ENCODE data around the gene NOXA1. TPM values are rescaled to one million over a fixed set of nuclear protein-coding genes. Genes with fewer than 3 reads are reported as not detected.
"Not testable (repeated sequence)": the region's sequence is repeated elsewhere in the genome, so short reads cannot be mapped to it uniquely, and the experiment has no call there.

The NOXA1 gene
- total RNA-seq, 2 donors from 2014 or later = 3.5 to 9.6 TPM

DNA sequence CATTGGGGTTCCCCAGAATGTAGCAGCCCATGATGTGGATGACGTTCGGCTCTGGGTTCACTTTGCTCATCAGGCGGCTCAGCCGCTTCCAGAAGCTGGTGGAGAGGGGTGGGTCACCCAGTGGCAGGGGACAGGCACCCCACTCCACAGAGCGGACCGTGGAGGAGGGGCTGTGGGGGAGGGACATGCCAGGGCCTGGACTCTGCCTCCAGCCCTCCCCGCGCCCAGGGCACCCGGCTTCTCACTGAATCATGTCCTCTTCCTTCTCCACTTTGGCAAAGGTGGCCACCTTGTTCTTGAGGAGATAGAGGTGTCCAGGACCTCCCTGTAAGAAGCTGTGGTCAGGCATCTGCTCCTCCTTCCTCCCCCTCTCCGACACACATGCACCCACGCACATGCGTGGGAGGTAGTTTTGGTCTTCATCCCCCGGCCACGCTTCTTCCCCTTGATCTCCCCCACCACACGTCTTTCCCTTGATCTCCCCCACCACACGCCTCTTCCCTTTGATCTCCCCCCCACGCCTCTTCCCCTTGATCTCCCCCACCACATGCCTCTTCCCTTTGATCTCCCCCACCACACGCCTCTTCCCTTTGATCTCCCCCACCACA lies 26.8 kb downstream of the NOXA1 start:
- ATAC-seq (ENCODE audit: insufficient number of reproducible peaks, low FRiP score, low read depth) (no peak), DNase-seq (ENCODE audit: low spot score) (no peak)
- Histone ChIP-seq H3K4me1 (ENCODE audit: control insufficient read depth in 1 of 2, low read depth in 2 of 2) (peaks cover 8 to 22% of the 10 kb centered on the region in 2 donors), H3K9me3 (no peaks in the 10 kb centered on the region), H3K27ac (no peak overlapping the region), H3K27me3 (replicated peaks; ENCODE audit: insufficient read depth) (no peaks in the 10 kb centered on the region), H3K4me3 (no peak overlapping the region), H3K36me3 (peaks cover 19% of the 10 kb centered on the region)
- TF ChIP-seq, protein P1, sequence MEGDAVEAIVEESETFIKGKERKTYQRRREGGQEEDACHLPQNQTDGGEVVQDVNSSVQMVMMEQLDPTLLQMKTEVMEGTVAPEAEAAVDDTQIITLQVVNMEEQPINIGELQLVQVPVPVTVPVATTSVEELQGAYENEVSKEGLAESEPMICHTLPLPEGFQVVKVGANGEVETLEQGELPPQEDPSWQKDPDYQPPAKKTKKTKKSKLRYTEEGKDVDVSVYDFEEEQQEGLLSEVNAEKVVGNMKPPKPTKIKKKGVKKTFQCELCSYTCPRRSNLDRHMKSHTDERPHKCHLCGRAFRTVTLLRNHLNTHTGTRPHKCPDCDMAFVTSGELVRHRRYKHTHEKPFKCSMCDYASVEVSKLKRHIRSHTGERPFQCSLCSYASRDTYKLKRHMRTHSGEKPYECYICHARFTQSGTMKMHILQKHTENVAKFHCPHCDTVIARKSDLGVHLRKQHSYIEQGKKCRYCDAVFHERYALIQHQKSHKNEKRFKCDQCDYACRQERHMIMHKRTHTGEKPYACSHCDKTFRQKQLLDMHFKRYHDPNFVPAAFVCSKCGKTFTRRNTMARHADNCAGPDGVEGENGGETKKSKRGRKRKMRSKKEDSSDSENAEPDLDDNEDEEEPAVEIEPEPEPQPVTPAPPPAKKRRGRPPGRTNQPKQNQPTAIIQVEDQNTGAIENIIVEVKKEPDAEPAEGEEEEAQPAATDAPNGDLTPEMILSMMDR (IDR thresholded peaks at IDR 0.05) = no peak

DNA sequence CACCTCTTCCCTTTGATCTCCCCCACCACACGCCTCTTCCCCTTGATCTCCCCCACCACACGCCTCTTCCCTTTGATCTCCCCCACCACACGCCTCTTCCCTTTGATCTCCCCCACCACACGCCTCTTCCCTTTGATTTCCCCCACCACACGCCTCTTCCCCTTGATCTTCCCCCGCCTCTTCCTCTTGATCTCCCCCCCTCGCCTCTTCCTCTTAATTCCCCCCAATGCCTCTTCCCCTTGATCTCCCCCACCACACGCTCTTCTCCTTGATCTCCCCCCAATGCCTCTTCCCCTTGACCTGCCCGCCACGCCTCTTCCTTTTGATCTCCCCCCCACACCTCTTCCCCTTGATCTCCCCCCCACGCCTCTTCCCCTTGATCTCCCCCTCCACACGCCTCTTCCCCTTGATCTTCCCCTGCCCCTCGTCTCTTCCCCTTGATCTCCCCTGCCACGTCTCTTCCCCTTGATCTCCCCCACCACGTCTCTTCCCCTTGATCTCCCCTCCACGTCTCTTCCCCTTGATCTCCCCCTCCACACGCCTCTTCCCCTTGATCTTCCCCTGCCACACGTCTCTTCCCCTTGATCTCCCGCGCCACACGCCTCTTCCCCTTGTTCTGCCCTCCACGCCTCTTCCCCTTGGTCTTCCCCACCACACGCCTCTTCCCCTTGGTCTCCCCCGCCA lies 27.5 kb downstream of the NOXA1 start:
- DNase-seq (ENCODE audit: low spot score); H3K9me3 ChIP-seq; H3K4me3 ChIP-seq; ATAC-seq (ENCODE audit: insufficient number of reproducible peaks, low FRiP score, low read depth); H3K27me3 ChIP-seq (replicated peaks; ENCODE audit: insufficient read depth); H3K27ac ChIP-seq: not testable (repeated sequence)
- H3K4me1 ChIP-seq (ENCODE audit: control insufficient read depth in 1 of 2, low read depth in 2 of 2) = peaks cover 14 to 28% of the 10 kb centered on the region in 2 donors
- peaks cover 19% of the 10 kb centered on the region for H3K36me3 ChIP-seq

DNA sequence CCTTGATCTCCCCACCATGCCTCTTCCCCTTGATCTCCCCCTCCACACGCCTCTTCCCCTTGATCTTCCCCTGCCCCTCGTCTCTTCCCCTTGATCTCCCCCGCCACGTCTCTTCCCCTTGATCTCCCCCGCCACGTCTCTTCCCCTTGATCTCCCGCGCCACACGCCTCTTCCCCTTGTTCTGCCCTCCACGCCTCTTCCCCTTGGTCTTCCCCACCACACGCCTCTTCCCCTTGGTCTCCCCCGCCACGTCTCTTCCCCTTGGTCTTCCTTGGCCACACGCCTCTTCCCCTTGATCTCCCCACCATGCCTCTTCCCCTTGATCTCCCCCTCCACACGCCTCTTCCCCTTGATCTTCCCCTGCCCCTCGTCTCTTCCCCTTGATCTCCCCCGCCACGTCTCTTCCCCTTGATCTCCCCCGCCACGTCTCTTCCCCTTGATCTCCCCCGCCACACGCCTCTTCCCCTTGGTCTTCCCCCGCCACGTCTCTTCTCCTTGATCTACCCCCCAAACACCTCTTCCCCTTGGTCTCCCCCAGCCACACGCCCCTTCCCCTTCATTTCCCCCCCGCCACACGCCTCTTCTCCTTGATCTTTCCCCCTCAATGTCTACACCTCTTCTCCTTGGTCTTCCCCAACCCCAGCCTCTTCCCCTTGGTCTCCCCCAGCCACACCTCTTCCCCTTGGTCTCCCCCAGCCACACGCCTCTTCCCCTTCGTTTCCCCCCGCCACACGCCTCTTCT lies 28.2 kb downstream of the NOXA1 start:
- Histone ChIP-seq H3K36me3 (peaks cover 19% of the 10 kb centered on the region), H3K4me1 (ENCODE audit: control insufficient read depth in 1 of 2, low read depth in 2 of 2) (peaks cover 22 to 36% of the 10 kb centered on the region in 2 donors)
- H3K27ac ChIP-seq; DNase-seq (ENCODE audit: low spot score); H3K27me3 ChIP-seq (replicated peaks; ENCODE audit: insufficient read depth); H3K4me3 ChIP-seq; H3K9me3 ChIP-seq; ATAC-seq (ENCODE audit: insufficient number of reproducible peaks, low FRiP score, low read depth): not testable (repeated sequence)

DNA sequence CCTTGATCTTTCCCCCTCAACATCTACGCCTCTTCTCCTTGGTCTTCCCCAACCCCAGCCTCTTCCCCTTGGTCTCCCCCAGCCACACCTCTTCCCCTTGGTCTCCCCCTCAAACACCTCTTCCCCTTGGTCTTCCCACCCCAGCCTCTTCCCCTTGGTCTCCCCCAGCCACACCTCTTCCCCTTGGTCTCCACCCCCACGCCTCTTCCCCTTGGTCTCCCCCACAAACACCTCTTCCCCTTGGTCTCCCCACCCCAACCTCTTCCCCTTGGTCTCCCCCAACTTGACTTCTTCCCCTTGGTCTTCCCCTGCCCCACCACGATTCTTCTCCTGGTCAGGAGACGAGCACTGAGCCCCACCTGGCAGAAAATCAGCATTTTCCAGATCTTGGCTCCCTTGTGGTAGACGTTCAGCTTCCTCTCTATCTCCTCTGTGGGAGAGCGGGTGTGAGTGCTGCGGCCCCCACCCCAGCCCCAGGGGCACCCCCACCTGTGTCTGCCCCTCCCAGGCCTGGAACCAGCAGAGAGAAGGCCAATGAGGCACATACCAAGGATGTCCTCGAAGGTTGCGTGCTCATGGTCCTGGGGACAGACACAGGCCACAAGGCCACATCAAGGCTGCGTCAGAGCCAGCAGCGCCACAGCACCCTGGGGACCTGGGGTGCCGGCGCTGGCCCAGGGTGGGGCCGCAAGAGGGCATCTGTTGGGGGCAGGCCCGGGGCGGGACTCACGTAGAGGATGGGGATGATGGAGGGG lies 29.0 kb downstream of the NOXA1 start:
- Histone ChIP-seq H3K27ac (no peak overlapping the region), H3K36me3 (peaks cover 19% of the 10 kb centered on the region), H3K27me3 (replicated peaks; ENCODE audit: insufficient read depth) (no peaks in the 10 kb centered on the region), H3K4me3 (no peak overlapping the region), H3K9me3 (no peaks in the 10 kb centered on the region), H3K4me1 (ENCODE audit: control insufficient read depth in 1 of 2, low read depth in 2 of 2) (peaks cover 22 to 43% of the 10 kb centered on the region in 2 donors)
- ATAC-seq (ENCODE audit: insufficient number of reproducible peaks, low FRiP score, low read depth) (no peak), DNase-seq (ENCODE audit: low spot score) (no peak)
- TF ChIP-seq, protein P1 (IDR thresholded peaks at IDR 0.05) = no peak

DNA sequence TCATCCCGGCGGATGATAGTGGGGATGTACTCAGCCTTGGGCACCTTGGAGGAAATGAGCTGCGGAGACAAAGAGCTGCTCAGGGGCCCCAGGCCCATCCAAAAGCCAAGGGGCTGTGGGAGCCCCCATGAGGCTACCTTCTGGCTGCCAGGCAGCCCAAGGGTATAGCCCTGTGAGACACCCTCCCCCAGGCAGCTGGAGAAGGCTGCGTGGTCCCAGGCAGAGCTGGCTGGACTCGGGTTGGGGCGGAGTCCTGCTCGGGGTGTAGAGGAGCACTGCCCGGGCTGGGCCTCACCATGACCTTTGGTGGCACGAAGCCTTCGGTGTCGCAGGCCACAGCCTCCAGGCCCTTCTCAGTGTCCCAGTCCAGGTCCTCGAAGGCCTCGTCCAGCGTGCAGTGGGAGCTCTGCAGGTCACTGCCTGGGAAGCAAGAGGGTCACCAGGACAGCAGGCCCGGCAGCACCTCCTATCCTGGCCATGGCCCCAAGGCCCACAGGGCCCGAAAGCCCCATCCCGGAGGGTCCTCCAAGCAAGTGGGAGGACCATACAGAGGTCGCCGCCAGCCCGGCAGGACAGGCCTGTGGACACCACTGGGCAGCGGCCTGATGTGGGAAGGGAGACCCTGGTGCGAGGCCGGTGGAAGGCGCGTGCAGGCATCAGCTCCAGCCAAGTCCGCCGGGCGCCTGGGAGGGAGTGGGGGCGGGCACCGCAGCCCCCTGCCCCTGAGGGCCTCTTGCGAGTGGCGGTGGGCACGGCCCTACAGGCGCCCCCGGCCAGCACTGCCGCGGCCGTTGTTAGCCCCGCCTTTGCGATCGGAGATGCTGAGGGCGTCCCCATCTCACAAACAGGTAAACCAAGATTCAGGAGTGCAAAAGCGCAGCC lies 29.8 kb downstream of the NOXA1 start:
- Histone ChIP-seq H3K36me3 (peaks cover 19% of the 10 kb centered on the region), H3K4me1 (ENCODE audit: control insufficient read depth in 1 of 2, low read depth in 2 of 2) (peaks cover 25 to 46% of the 10 kb centered on the region in 2 donors), H3K27me3 (replicated peaks; ENCODE audit: insufficient read depth) (no peaks in the 10 kb centered on the region), H3K9me3 (no peaks in the 10 kb centered on the region), H3K27ac (no peak overlapping the region), H3K4me3 (peak overlapping the region; percentile 60)
- no peak for DNase-seq (ENCODE audit: low spot score)
- ATAC-seq (ENCODE audit: insufficient number of reproducible peaks, low FRiP score, low read depth) = no peak
- TF ChIP-seq, protein P1 (IDR thresholded peaks at IDR 0.05) = no peak
